Vagina (tissue), 2 donors: ENCODE results near the gene PTPRN2.

Experiments
- POLR2A ChIP-seq, 2 donors: fragments of 450-650 bp; IDR thresholded peaks; one replicate each; pipeline ENCODE4 v1.6.1; 2017; ENCODE audit warnings: antibody characterized with exemption in 2 of 2, mild to moderate bottlenecking in 2 of 2, moderate library complexity in 2 of 2
- POLR2AphosphoS5 ChIP-seq, 2 donors: sonication (generic); formaldehyde crosslinking; IDR thresholded peaks; one replicate each; pipeline ENCODE4 v1.9.0; 2017; ENCODE audit warnings: antibody characterized with exemption in 2 of 2, mild to moderate bottlenecking in 2 of 2, low read depth in 1 of 2; ENCODE audit not compliant: insufficient read depth in 1 of 2
- TF ChIP-seq, protein P1 (sequence below), 3 experiments: fragments of 450-650 bp in 2 of 3; fragments of 200-600 bp in 1 of 3; sonication (generic) in 1 of 3; IDR thresholded peaks; one replicate each; pipeline ENCODE4 v1.5.1; 2017 to 2019; ENCODE audit warnings: antibody characterized with exemption in 3 of 3, mild to moderate bottlenecking in 2 of 3, moderate library complexity in 2 of 3

DNA sequence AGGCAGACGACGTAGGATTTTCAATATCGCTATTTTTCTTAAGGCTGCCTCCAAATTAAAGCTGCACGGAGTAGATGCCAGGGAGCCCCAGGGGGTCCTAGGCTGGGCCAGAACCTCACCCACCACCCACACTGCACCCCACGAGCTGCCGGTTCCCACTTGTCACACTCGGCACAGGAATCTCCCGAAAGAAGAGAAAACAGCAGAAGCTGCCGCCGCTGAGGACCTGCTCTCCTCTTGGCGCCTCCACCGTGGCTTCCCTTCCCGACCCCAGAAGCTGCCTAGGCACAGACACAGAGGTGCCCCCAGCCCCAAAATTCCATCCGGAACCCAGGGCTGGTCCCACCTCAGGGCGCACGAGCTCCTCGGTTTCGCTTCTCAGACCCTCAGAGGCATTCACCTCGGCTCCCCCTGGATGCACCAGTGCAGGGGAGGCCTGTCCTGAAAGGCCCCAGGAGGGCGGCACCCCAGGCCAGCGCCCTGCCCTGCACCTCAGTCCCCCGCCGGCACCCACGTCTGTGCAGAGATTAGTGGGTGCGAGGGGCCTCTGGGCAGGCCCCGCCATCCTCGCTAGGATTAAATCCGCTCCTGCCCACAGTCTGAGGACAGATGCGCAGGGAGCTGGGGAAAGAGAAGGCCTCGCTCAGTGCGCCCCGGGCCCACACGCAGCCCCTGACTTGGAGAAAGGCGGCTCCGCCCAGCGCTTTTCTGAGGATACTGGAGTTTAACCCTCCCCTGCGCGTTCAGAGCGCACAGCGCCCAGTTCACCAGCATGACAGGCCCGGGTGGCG, 99.2 kb downstream of the PTPRN2 start:
- TF ChIP-seq, protein P1, sequence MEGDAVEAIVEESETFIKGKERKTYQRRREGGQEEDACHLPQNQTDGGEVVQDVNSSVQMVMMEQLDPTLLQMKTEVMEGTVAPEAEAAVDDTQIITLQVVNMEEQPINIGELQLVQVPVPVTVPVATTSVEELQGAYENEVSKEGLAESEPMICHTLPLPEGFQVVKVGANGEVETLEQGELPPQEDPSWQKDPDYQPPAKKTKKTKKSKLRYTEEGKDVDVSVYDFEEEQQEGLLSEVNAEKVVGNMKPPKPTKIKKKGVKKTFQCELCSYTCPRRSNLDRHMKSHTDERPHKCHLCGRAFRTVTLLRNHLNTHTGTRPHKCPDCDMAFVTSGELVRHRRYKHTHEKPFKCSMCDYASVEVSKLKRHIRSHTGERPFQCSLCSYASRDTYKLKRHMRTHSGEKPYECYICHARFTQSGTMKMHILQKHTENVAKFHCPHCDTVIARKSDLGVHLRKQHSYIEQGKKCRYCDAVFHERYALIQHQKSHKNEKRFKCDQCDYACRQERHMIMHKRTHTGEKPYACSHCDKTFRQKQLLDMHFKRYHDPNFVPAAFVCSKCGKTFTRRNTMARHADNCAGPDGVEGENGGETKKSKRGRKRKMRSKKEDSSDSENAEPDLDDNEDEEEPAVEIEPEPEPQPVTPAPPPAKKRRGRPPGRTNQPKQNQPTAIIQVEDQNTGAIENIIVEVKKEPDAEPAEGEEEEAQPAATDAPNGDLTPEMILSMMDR (IDR thresholded peaks at IDR 0.05), result no peak
- TF ChIP-seq POLR2A (IDR thresholded peaks at IDR 0.05) (no peak), POLR2AphosphoS5 (IDR thresholded peaks at IDR 0.05; ENCODE audit: insufficient read depth in 1 of 2, low read depth in 1 of 2) (no peak)
